PC-3 (cell line): Measurements from ENCODE around the gene PPP1R3C. TPM values are rescaled to one million over a fixed set of nuclear protein-coding genes. Genes with fewer than 3 reads are reported as not detected.
A peak's percentile ranks its signal among the peaks of the same experiment; 100 is the strongest.

Source experiments
- ATAC-seq: fragments of 200-7000 bp; cut with Tn5 transposase; 2 replicates; pipeline ENCODE4 v1.9.1; 2020; ENCODE audit warnings: mild to moderate bottlenecking, moderate library complexity
- Bru-seq: library from RNA; stranded (reverse); fragments of 400-500 nt; gene quantifications from one replicate; lab custom pipeline; 2021; lab: Mats Ljungman, UMichigan
- BruChase-seq, 2 experiments: library from RNA; stranded (reverse); fragments of 400-500 nt; gene quantifications; one replicate each; lab custom pipeline; 2021; lab: Mats Ljungman, UMichigan
- BruUV-seq: library from RNA; stranded (reverse); fragments of 400-500 nt; replicated peaks from 2 replicates; lab custom pipeline; 2021; lab: Mats Ljungman, UMichigan
- CTCF ChIA-PET: fragments of 300-600 bp; sonication (Branson Sonifier 250); formaldehyde crosslinking; loops from one replicate; lab custom pipeline; 2022; ENCODE audit warnings: antibody characterized with exemption; lab: Charles Lee
- POLR2A ChIA-PET: fragments of 300-600 bp; sonication (Branson Sonifier 250); formaldehyde crosslinking; loops from one replicate; lab custom pipeline; 2022; ENCODE audit warnings: antibody characterized with exemption; ENCODE audit not compliant: unreplicated experiment; lab: Charles Lee
- DNase-seq: peaks from one replicate; pipeline ENCODE4 v3.0.0-alpha.2; 2015
- H2AFZ ChIP-seq: fragments of 300-600 bp; sonication (generic); 2 replicates; pipeline ENCODE4 v1.6.0; 2016; ENCODE audit warnings: antibody characterized with exemption, low read length
- H3F3A ChIP-seq: fragments of 300-600 bp; sonication (generic); one replicate; pipeline ENCODE4 v1.6.0; 2017; ENCODE audit warnings: antibody characterized with exemption, low read length, control low read depth, mild to moderate bottlenecking; ENCODE audit not compliant: unreplicated experiment
- H3K27ac ChIP-seq: fragments of 300-600 bp; sonication (generic); 2 replicates; pipeline ENCODE4 v1.5.1; 2016; ENCODE audit warnings: mild to moderate bottlenecking, low read length
- H3K27me3 ChIP-seq: fragments of 300-600 bp; sonication (generic); 2 replicates; pipeline ENCODE4 v1.6.1; 2016; ENCODE audit warnings: low read length, mixed read lengths
- H3K36me3 ChIP-seq: fragments of 300-600 bp; sonication (generic); 2 replicates; pipeline ENCODE4 v1.6.1; 2016; ENCODE audit warnings: low read depth, mixed run types, low read length, mixed read lengths
- H3K4me1 ChIP-seq: fragments of 300-600 bp; sonication (generic); 2 replicates; pipeline ENCODE4 v1.5.1; 2016; ENCODE audit warnings: low read length; ENCODE audit not compliant: insufficient read depth
- H3K4me2 ChIP-seq: fragments of 300-600 bp; sonication (generic); 2 replicates; pipeline ENCODE4 v1.6.0; 2016; ENCODE audit warnings: low read length
- H3K4me3 ChIP-seq: fragments of 300-600 bp; sonication (generic); 2 replicates; pipeline ENCODE4 v1.5.1; 2016; ENCODE audit warnings: mild to moderate bottlenecking, low read length, mixed read lengths
- H3K79me2 ChIP-seq: fragments of 300-600 bp; sonication (generic); 2 replicates; pipeline ENCODE4 v1.6.1; 2017; ENCODE audit warnings: low read length, mixed read lengths
- H3K9ac ChIP-seq: fragments of 300-600 bp; sonication (generic); 2 replicates; pipeline ENCODE4 v1.6.0; 2016; ENCODE audit warnings: mild to moderate bottlenecking, low read length
- H3K9me2 ChIP-seq: fragments of 300-600 bp; sonication (generic); replicated peaks from 2 replicates; pipeline ENCODE4 v1.6.1; 2016; ENCODE audit warnings: mixed run types, low read length, mixed read lengths
- H3K9me3 ChIP-seq: fragments of 300-600 bp; sonication (generic); 2 replicates; pipeline ENCODE4 v1.6.1; 2016; ENCODE audit warnings: low read length, mixed read lengths
- H4K20me1 ChIP-seq: fragments of 300-600 bp; sonication (generic); 2 replicates; pipeline ENCODE4 v1.6.1; 2016; ENCODE audit warnings: low read length, mixed read lengths
- EZH2 ChIP-seq: fragments of 300-600 bp; sonication (generic); IDR thresholded peaks from one replicate; pipeline ENCODE4 v1.6.1; 2017; ENCODE audit warnings: antibody characterized with exemption, mild to moderate bottlenecking, low read length; ENCODE audit not compliant: unreplicated experiment
- EZH2phosphoT487 ChIP-seq: fragments of 300-600 bp; sonication (generic); IDR thresholded peaks from 2 replicates; pipeline ENCODE4 v1.6.1; 2018; ENCODE audit warnings: mild to moderate bottlenecking, antibody characterized with exemption, low read length, borderline replicate concordance
- intact Hi-C: fragments of 100-400 bp; cut with micrococcal nuclease; formaldehyde crosslinking; loops from 2 replicates; pipeline ENCODE4 v1.9.0; 2023
- long read RNA-seq: library from polyadenylated mRNA; unstranded; transcript quantifications from one replicate; pipeline ENCODE4 v2.0.0, GENCODE V29; 2021; ENCODE audit not compliant: unreplicated experiment
- total RNA-seq: library from RNA; depleted of rRNA; stranded (reverse); fragments of >200 nt; gene quantifications from 2 replicates; pipeline ENCODE4 v1.2.3, GENCODE V29; 2014; rRNA removed
- TF ChIP-seq, protein P1 (sequence below): fragments of 300-600 bp; sonication (generic); conservative IDR thresholded peaks from 2 replicates; pipeline ENCODE4 v1.5.1; 2017; ENCODE audit warnings: antibody characterized with exemption, low read depth, mild to moderate bottlenecking, low read length

The PPP1R3C gene
- total RNA-seq (0.17 TPM in 1 of 2 replicates, not detected in the other), Bru-seq, nascent RNA (percentile 9 among the genes with signal in this experiment), BruChase-seq, experiment 1, labeled RNA remaining after a 6-hour chase (percentile 21 among the genes with signal in this experiment), BruChase-seq, experiment 2, labeled RNA remaining after a 2-hour chase (percentile 15 among the genes with signal in this experiment)
- long read RNA-seq, partial matches to known transcripts: 0 of 1 reads
- long read RNA-seq, other reads (novel, unspliced or antisense): 0 of 1 reads

DNA sequence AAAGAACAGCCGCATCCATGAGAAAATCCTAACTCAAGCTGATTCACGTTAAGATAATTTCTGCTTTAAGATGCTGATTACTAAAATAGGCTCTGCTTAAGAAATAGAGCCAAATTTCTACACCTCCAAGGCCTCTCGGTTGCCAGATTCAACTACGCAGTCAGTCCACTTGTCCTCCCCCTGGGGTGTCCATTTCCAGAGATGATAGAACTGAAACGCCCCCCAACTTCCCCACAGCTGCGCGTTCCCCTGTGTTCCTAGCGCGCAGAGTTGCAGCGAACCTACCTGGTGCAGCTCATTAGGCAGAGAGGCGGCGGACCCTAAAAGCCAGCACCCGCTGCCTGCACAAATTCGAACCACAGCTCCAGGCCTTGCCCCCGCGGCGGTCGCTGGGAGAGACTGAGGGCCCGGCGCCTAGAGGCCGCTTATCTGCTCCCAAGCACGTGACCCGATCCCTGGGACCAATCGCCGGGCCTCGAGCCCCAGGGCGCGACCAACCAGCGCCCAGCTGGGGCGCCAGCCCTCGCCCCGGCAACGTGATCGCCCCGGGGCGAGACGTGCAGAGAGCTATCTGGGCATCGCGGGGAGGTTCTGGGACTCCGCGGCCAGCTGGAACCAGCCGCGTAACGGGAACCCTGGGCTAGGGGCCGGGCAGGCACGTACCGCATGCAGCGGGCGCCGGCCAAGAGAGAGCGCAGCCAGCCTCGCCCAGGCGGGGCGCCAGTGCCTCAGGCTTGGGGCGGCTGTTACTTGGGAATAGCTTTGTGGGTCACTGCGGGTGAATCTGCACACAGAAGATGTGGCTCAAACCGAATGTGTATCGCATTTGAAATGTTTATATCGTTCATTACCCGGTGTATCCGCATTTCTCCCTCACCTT is at the start of gene PPP1R3C:
Gene PPP1R3C, minus strand, starts transcription at position 401 of the 880 bp plus-strand sequence. Its CDS starts 102 bp downstream, at position 299.
- Histone ChIP-seq H3K9me3 (no peaks in the 10 kb centered on the region), H3K9ac (no peak within 1 kb of the TSS), H3K9me2 (no peaks in the 10 kb centered on the region), H3K79me2 (no peaks in the 10 kb centered on the region), H3K4me1 (no peaks in the 10 kb centered on the region), H3K36me3 (no peaks in the 10 kb centered on the region), H3K4me3 (peak within 1 kb of the TSS; percentile 34; the same call in 1 of the 2 replicates), H3K27me3 (no peaks in the 10 kb centered on the region), H3F3A (no peaks in the 10 kb centered on the region), H2AFZ (peak within 1 kb of the TSS; percentile 52), H4K20me1 (no peaks in the 10 kb centered on the region), H3K27ac (no peak within 1 kb of the TSS), H3K4me2 (peak within 1 kb of the TSS; percentile 46; the same call in 1 of the 2 replicates)
- no TSS peak for BruUV-seq
- DNase-seq: no peak
- TF ChIP-seq EZH2: no peak
- TF ChIP-seq, protein P1, sequence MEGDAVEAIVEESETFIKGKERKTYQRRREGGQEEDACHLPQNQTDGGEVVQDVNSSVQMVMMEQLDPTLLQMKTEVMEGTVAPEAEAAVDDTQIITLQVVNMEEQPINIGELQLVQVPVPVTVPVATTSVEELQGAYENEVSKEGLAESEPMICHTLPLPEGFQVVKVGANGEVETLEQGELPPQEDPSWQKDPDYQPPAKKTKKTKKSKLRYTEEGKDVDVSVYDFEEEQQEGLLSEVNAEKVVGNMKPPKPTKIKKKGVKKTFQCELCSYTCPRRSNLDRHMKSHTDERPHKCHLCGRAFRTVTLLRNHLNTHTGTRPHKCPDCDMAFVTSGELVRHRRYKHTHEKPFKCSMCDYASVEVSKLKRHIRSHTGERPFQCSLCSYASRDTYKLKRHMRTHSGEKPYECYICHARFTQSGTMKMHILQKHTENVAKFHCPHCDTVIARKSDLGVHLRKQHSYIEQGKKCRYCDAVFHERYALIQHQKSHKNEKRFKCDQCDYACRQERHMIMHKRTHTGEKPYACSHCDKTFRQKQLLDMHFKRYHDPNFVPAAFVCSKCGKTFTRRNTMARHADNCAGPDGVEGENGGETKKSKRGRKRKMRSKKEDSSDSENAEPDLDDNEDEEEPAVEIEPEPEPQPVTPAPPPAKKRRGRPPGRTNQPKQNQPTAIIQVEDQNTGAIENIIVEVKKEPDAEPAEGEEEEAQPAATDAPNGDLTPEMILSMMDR: no peak
- no peak for TF ChIP-seq EZH2phosphoT487
- intact Hi-C loops: loop anchor here (5.0 to 10.0 kb wide), 2 partner anchors 218 to 336 kb away; partner anchors contain the start of gene HECTD2
- ATAC-seq: peak; percentile 50
- ChIA-PET CTCF (interaction anchor here (1.0 kb wide), 1 partner anchor 81 kb away, joined by 6 read pairs; no protein-coding TSS in a partner anchor), POLR2A (no interaction called here)

DNA sequence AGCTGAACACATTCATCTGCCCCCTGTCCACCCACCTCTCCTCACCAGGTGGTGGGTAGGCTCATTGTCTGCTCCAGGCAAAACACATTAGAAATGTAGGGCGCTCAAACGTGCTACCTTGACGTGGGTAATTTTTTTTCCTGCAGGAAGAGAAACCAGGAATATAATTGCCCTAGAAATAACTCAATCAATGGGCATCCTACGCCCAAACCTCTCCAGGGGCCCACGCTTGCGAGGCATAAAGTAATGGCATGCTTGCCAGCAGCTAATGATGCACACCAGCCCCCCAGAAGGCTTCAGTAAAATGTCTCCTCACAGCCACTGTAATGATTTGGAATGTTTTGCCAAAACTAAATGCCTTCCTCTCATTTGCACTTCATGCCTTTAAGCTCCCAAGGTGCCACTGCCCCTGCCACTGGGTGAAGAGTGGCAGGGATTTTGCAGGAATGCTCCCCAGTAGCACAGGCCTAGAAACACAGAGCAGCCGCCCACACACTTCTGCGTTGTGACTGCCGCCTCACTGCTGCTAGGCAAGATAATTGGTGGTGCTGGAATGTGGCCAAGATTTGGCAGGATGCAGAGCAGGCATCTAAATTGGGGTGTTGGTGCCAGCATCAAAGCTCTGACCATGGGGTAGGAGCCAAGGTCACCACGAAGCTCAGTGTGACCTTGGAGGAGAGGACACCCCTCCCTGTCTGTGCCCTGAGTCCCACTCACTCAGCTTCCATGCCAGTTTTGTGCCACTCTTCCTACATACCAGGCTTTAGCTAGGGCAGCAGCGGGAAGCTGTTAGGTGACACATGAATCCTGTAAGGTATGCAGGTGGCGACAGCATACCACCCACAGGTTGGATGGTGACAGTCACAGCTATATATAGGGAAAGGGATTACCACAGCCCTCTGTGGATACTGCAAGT is 48.7 kb upstream of the PPP1R3C start:
- peaks cover 31% of the 10 kb centered on the region for H3K4me1 ChIP-seq
- intact Hi-C loops: no loop called here
- no peaks in the 10 kb centered on the region for H4K20me1 ChIP-seq

More for the DNA sequence above, 48.7 kb upstream of the PPP1R3C start:
- H3F3A ChIP-seq: no peaks in the 10 kb centered on the region
- H3K9ac ChIP-seq: no peak overlapping the region
- H3K9me3 ChIP-seq: no peaks in the 10 kb centered on the region
- ChIA-PET POLR2A (no interaction called here), CTCF (no interaction called here)
- TF ChIP-seq EZH2: no peak
- TF ChIP-seq, protein P1: no peak
- TF ChIP-seq EZH2phosphoT487: no peak
- no peaks in the 10 kb centered on the region for H3K79me2 ChIP-seq
- no peaks in the 10 kb centered on the region for H3K9me2 ChIP-seq
- H3K4me2 ChIP-seq: no peak overlapping the region
- H3K27ac ChIP-seq: no peak overlapping the region
- no peak overlapping the region for H2AFZ ChIP-seq
- no peaks in the 10 kb centered on the region for H3K27me3 ChIP-seq
- ATAC-seq: no peak
- no TSS peak for BruUV-seq
- DNase-seq: no peak
- H3K4me3 ChIP-seq: no peak overlapping the region
- H3K36me3 ChIP-seq: no peaks in the 10 kb centered on the region
